Naive B cell (primary cell): ENCODE measurements around the gene CHRM3. TPM values are rescaled to one million over a fixed set of nuclear protein-coding genes. Genes with fewer than 3 reads are reported as not detected.

Experiments used
- ATAC-seq, 2 donors: fragments of 150-1000 bp; cut with Tn5 transposase; 2 replicates each; pipeline ENCODE4 v1.10.0; 2021; ENCODE audit warnings: low read depth in 2 of 2, mild to moderate bottlenecking in 2 of 2, moderate library complexity in 2 of 2
- DNase-seq: peaks from one replicate; pipeline ENCODE4 v3.0.0; 2022
- H3K27ac Mint-ChIP-seq, 6 donors: one replicate each; pipeline ENCODE4 v1.8.0; 2020 to 2022; ENCODE audit warnings: mild to moderate bottlenecking in 6 of 6, mixed read lengths in 6 of 6, moderate library complexity in 5 of 6, inconsistent platforms in 2 of 6
- H3K27me3 Mint-ChIP-seq, 3 donors: one replicate each; pipeline ENCODE4 v1.8.0; 2021 to 2022; ENCODE audit warnings: mixed read lengths in 3 of 3, mild to moderate bottlenecking in 1 of 3
- H3K36me3 Mint-ChIP-seq, 2 donors: one replicate each; pipeline ENCODE4 v1.8.0; 2020 to 2022; ENCODE audit warnings: mixed read lengths in 2 of 2, inconsistent platforms in 1 of 2, mild to moderate bottlenecking in 1 of 2
- H3K4me1 Mint-ChIP-seq, 3 donors: one replicate each; pipeline ENCODE4 v1.8.0; 2020 to 2022; ENCODE audit warnings: mixed read lengths in 3 of 3, inconsistent platforms in 1 of 3, mild to moderate bottlenecking in 1 of 3, moderate library complexity in 1 of 3
- H3K4me3 Mint-ChIP-seq, 8 donors: one replicate each; pipeline ENCODE4 v1.8.0; 2020 to 2022; ENCODE audit warnings: mild to moderate bottlenecking in 8 of 8, mixed read lengths in 8 of 8, moderate library complexity in 8 of 8, inconsistent platforms in 2 of 8
- H3K9me3 Mint-ChIP-seq, 7 donors: one replicate each; pipeline ENCODE4 v1.8.0; 2020 to 2022; ENCODE audit warnings: mixed read lengths in 7 of 7, mild to moderate bottlenecking in 5 of 7, inconsistent platforms in 2 of 7, moderate library complexity in 1 of 7
- polyA plus RNA-seq, 6 donors: library from polyadenylated mRNA; unstranded; fragments of 300-500 nt; fragmentation: Illumina TruSeq; gene quantifications; one replicate each; pipeline ENCODE4 v1.2.3, GENCODE V29; 2021; ENCODE audit warnings: low read depth in 6 of 6

CHRM3 gene
- polyA plus RNA-seq, 6 donors from 2014 or later, result 0.44 TPM; not detected in 5

GRCh38 chr1:239382666-239383065 lies 3.7 kb upstream of the CHRM3 start:
- Mint-ChIP-seq H3K27me3 (peaks cover 24 to 36% (median 32%) of the 10 kb centered on the region in 3 donors), H3K4me3 (no peak overlapping the region), H3K9me3 (no peaks in the 10 kb centered on the region), H3K36me3 (peaks cover 0 to 8% of the 10 kb centered on the region in 2 donors), H3K4me1 (peaks cover 5 to 9% (median 5%) of the 10 kb centered on the region in 3 donors), H3K27ac (no peak overlapping the region)
- ATAC-seq (no peak), DNase-seq (no peak)

GRCh38 chr1:239383714-239384113 lies 2.7 kb upstream of the CHRM3 start:
- peaks cover 5 to 10% (median 9%) of the 10 kb centered on the region in 3 donors for H3K4me1 Mint-ChIP-seq
- H3K4me3 Mint-ChIP-seq, result no peak overlapping the region
- peaks cover 30 to 47% (median 43%) of the 10 kb centered on the region in 3 donors for H3K27me3 Mint-ChIP-seq
- no peak overlapping the region for H3K27ac Mint-ChIP-seq
- no peaks in the 10 kb centered on the region for H3K9me3 Mint-ChIP-seq
- H3K36me3 Mint-ChIP-seq, result peaks cover 0 to 8% of the 10 kb centered on the region in 2 donors
- no peak for DNase-seq
- no peak for ATAC-seq

GRCh38 chr1:239387304-239388158 lies 1.2 kb downstream of the CHRM3 start:
- ATAC-seq (no peak), DNase-seq (no peak)
- Mint-ChIP-seq H3K27ac (no peak overlapping the region), H3K27me3 (peaks cover 51 to 61% (median 55%) of the 10 kb centered on the region in 3 donors), H3K4me3 (peak overlapping the region in 1 of 8 donors; percentile 25), H3K9me3 (peaks cover 0 to 5% (median 0%) of the 10 kb centered on the region in 7 donors), H3K36me3 (peaks cover 0 to 8% of the 10 kb centered on the region in 2 donors), H3K4me1 (peaks cover 8 to 10% (median 9%) of the 10 kb centered on the region in 3 donors)

GRCh38 chr1:239388159-239388485 lies 1.8 kb downstream of the CHRM3 start:
- Mint-ChIP-seq H3K27me3 (peaks cover 52 to 59% (median 56%) of the 10 kb centered on the region in 3 donors), H3K36me3 (peaks cover 0 to 8% of the 10 kb centered on the region in 2 donors), H3K4me3 (no peak overlapping the region), H3K27ac (no peak overlapping the region), H3K9me3 (peaks cover 0 to 5% (median 0%) of the 10 kb centered on the region in 7 donors), H3K4me1 (peaks cover 8 to 10% (median 9%) of the 10 kb centered on the region in 3 donors)
- ATAC-seq (no peak), DNase-seq (no peak)

- H3K27ac Mint-ChIP-seq, result no peak overlapping the region
- peaks cover 8 to 10% (median 9%) of the 10 kb centered on the region in 3 donors for H3K4me1 Mint-ChIP-seq
- peaks cover 0 to 8% of the 10 kb centered on the region in 2 donors for H3K36me3 Mint-ChIP-seq
- DNase-seq (no peak), ATAC-seq (no peak)
- H3K27me3 Mint-ChIP-seq, result peaks cover 51 to 54% (median 52%) of the 10 kb centered on the region in 3 donors
- H3K4me3 Mint-ChIP-seq, result no peak overlapping the region
- peaks cover 0 to 5% (median 0%) of the 10 kb centered on the region in 7 donors for H3K9me3 Mint-ChIP-seq
Observed at GRCh38 chr1:239388578-239388977, 2.2 kb downstream of the CHRM3 start.

GRCh38 chr1:239389703-239390102 lies 3.3 kb downstream of the CHRM3 start:
- H3K36me3 Mint-ChIP-seq, result peaks cover 0 to 8% of the 10 kb centered on the region in 2 donors
- H3K27me3 Mint-ChIP-seq, result peaks cover 46 to 62% (median 54%) of the 10 kb centered on the region in 3 donors

GRCh38 chr1:239392271-239392670 lies 5.9 kb downstream of the CHRM3 start:
- Mint-ChIP-seq H3K36me3 (no peaks in the 10 kb centered on the region), H3K4me1 (peaks cover 0 to 8% (median 3%) of the 10 kb centered on the region in 3 donors), H3K9me3 (peaks cover 0 to 5% (median 0%) of the 10 kb centered on the region in 7 donors), H3K27me3 (peaks cover 24 to 53% (median 33%) of the 10 kb centered on the region in 3 donors), H3K4me3 (no peak overlapping the region), H3K27ac (no peak overlapping the region)
- DNase-seq (no peak), ATAC-seq (no peak)

More at GRCh38 chr1:239389703-239390102, 3.3 kb downstream of the CHRM3 start:
- H3K4me1 Mint-ChIP-seq, result peaks cover 8 to 10% (median 9%) of the 10 kb centered on the region in 3 donors
- no peak overlapping the region for H3K4me3 Mint-ChIP-seq
- no peak for ATAC-seq
- no peak overlapping the region for H3K27ac Mint-ChIP-seq
- DNase-seq, result no peak
- peaks cover 0 to 5% (median 0%) of the 10 kb centered on the region in 7 donors for H3K9me3 Mint-ChIP-seq

- Mint-ChIP-seq H3K36me3 (no peaks in the 10 kb centered on the region), H3K4me3 (no peak overlapping the region), H3K27ac (no peak overlapping the region), H3K9me3 (peaks cover 0 to 5% (median 0%) of the 10 kb centered on the region in 7 donors), H3K4me1 (peaks cover 0 to 3% (median 0%) of the 10 kb centered on the region in 3 donors), H3K27me3 (peaks cover 7 to 43% (median 16%) of the 10 kb centered on the region in 3 donors)
- DNase-seq, result no peak
- ATAC-seq, result no peak
Observed at GRCh38 chr1:239394107-239394506, 7.7 kb downstream of the CHRM3 start.

GRCh38 chr1:239413916-239414315 lies 27.5 kb downstream of the CHRM3 start:
- Mint-ChIP-seq H3K9me3 (no peaks in the 10 kb centered on the region), H3K36me3 (no peaks in the 10 kb centered on the region)

GRCh38 chr1:239417221-239417620 lies 30.9 kb downstream of the CHRM3 start:
- H3K9me3 Mint-ChIP-seq, result no peaks in the 10 kb centered on the region
- DNase-seq (no peak), ATAC-seq (no peak)
- no peak overlapping the region for H3K27ac Mint-ChIP-seq
- H3K36me3 Mint-ChIP-seq, result no peaks in the 10 kb centered on the region
- peaks cover 0 to 3% (median 0%) of the 10 kb centered on the region in 3 donors for H3K4me1 Mint-ChIP-seq
- no peak overlapping the region for H3K4me3 Mint-ChIP-seq
- H3K27me3 Mint-ChIP-seq, result no peaks in the 10 kb centered on the region

More at GRCh38 chr1:239413916-239414315, 27.5 kb downstream of the CHRM3 start:
- Mint-ChIP-seq H3K27me3 (no peaks in the 10 kb centered on the region), H3K4me3 (no peak overlapping the region), H3K27ac (no peak overlapping the region), H3K4me1 (peaks cover 0 to 4% (median 0%) of the 10 kb centered on the region in 3 donors)
- DNase-seq (no peak), ATAC-seq (no peak)

GRCh38 chr1:239417986-239418640 lies 31.7 kb downstream of the CHRM3 start:
- Mint-ChIP-seq H3K36me3 (no peaks in the 10 kb centered on the region), H3K4me1 (no peaks in the 10 kb centered on the region), H3K27ac (no peak overlapping the region), H3K27me3 (no peaks in the 10 kb centered on the region), H3K4me3 (no peak overlapping the region), H3K9me3 (no peaks in the 10 kb centered on the region)
- DNase-seq (no peak), ATAC-seq (no peak)

- no peaks in the 10 kb centered on the region for H3K27me3 Mint-ChIP-seq
- H3K27ac Mint-ChIP-seq, result no peak overlapping the region
- no peak for DNase-seq
- H3K9me3 Mint-ChIP-seq, result no peaks in the 10 kb centered on the region
- no peaks in the 10 kb centered on the region for H3K4me1 Mint-ChIP-seq
- H3K4me3 Mint-ChIP-seq, result no peak overlapping the region
- no peak for ATAC-seq
- no peaks in the 10 kb centered on the region for H3K36me3 Mint-ChIP-seq
Observed at GRCh38 chr1:239418681-239419080, 32.3 kb downstream of the CHRM3 start.

- H3K4me3 Mint-ChIP-seq, result no peak overlapping the region
- no peak for DNase-seq
- H3K27ac Mint-ChIP-seq, result no peak overlapping the region
Observed at GRCh38 chr1:239421811-239422210, 35.4 kb downstream of the CHRM3 start.

More at GRCh38 chr1:239421811-239422210, 35.4 kb downstream of the CHRM3 start:
- peaks cover 0 to 4% (median 0%) of the 10 kb centered on the region in 7 donors for H3K9me3 Mint-ChIP-seq
- H3K4me1 Mint-ChIP-seq, result no peaks in the 10 kb centered on the region
- no peaks in the 10 kb centered on the region for H3K36me3 Mint-ChIP-seq
- no peaks in the 10 kb centered on the region for H3K27me3 Mint-ChIP-seq
- no peak for ATAC-seq
